OCI-M1 (cell line): ENCODE results near the gene ZNF253.
"Not testable (repeated sequence)": the region's sequence is repeated elsewhere in the genome, so short reads cannot be mapped to it uniquely, and the experiment has no call there.

Source experiments
- DNase-seq: peaks from one replicate; lab custom pipeline; 2025; lab: John Stamatoyannopoulos, UW

ZNF253 gene

GRCh38 chr19:19865750-19866610 is at the start of gene ZNF253:
ZNF253 (plus strand) TSS chr19:19865882; CDS start chr19:19865997, 115 bp downstream.
- peak; percentile 99 for DNase-seq

GRCh38 chr19:19816679-19817078 is 49.0 kb upstream of the ZNF253 start:
- DNase-seq: no peak

- no peak for DNase-seq
These were observed 48.3 kb upstream of the ZNF253 start for GRCh38 chr19:19817357-19817756.

- DNase-seq: no peak
These were observed 44.8 kb upstream of the ZNF253 start for GRCh38 chr19:19820774-19821320.

- DNase-seq: peak; percentile 99
These were observed 44.2 kb upstream of the ZNF253 start, which contains the start of gene ZNF506 for GRCh38 chr19:19821366-19821951. ZNF506 (minus strand) TSS chr19:19821750; CDS start chr19:19821603, 147 bp downstream.

GRCh38 chr19:19821976-19822375 is 43.7 kb upstream of the ZNF253 start:
- not testable (repeated sequence) for DNase-seq

- no peak for DNase-seq
These were observed 41.8 kb upstream of the ZNF253 start for GRCh38 chr19:19823916-19824315.

- no peak for DNase-seq
These were observed 38.8 kb upstream of the ZNF253 start for GRCh38 chr19:19826875-19827274.

GRCh38 chr19:19835560-19836038 is 30.1 kb upstream of the ZNF253 start:
- DNase-seq: no peak

- DNase-seq: no peak
These were observed 17.9 kb upstream of the ZNF253 start for GRCh38 chr19:19847781-19848180.

GRCh38 chr19:19849056-19849455 is 16.6 kb upstream of the ZNF253 start:
- no peak for DNase-seq

- not testable (repeated sequence) for DNase-seq
These were observed 13.9 kb upstream of the ZNF253 start for GRCh38 chr19:19851740-19852139.

- DNase-seq: no peak
These were observed 6.9 kb upstream of the ZNF253 start for GRCh38 chr19:19858751-19859150.

- DNase-seq: no peak
These were observed 4.8 kb upstream of the ZNF253 start for GRCh38 chr19:19860756-19861390.

- DNase-seq: peak; percentile 84
These were observed 1.0 kb downstream of the ZNF253 start for GRCh38 chr19:19866611-19867248.

- DNase-seq: not testable (repeated sequence)
These were observed 4.4 kb downstream of the ZNF253 start for GRCh38 chr19:19870086-19870485.

- no peak for DNase-seq
These were observed 6.2 kb downstream of the ZNF253 start for GRCh38 chr19:19871932-19872331.

GRCh38 chr19:19873381-19873780 is 7.7 kb downstream of the ZNF253 start:
- no peak for DNase-seq

GRCh38 chr19:19877724-19878123 is 12.0 kb downstream of the ZNF253 start:
- no peak for DNase-seq

GRCh38 chr19:19884583-19884982 is 18.9 kb downstream of the ZNF253 start:
- no peak for DNase-seq

- DNase-seq: peak; percentile 22
These were observed 26.6 kb downstream of the ZNF253 start for GRCh38 chr19:19892055-19892941.
